ENCODE data around the gene PBXIP1.

Gene PBXIP1

GRCh38 chr1:154902938-154903566 is 52.8 kb downstream of the PBXIP1 start:
- TF ChIP-seq, protein P1, sequence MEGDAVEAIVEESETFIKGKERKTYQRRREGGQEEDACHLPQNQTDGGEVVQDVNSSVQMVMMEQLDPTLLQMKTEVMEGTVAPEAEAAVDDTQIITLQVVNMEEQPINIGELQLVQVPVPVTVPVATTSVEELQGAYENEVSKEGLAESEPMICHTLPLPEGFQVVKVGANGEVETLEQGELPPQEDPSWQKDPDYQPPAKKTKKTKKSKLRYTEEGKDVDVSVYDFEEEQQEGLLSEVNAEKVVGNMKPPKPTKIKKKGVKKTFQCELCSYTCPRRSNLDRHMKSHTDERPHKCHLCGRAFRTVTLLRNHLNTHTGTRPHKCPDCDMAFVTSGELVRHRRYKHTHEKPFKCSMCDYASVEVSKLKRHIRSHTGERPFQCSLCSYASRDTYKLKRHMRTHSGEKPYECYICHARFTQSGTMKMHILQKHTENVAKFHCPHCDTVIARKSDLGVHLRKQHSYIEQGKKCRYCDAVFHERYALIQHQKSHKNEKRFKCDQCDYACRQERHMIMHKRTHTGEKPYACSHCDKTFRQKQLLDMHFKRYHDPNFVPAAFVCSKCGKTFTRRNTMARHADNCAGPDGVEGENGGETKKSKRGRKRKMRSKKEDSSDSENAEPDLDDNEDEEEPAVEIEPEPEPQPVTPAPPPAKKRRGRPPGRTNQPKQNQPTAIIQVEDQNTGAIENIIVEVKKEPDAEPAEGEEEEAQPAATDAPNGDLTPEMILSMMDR (IDR thresholded peaks at IDR 0.05; ENCODE audit: control insufficient read depth, insufficient read depth, low read depth, low read length, missing control alignments): no peak
- no peak overlapping the region for H3K4me3 ChIP-seq (ENCODE audit: control insufficient read depth, low read depth, low read length)
- no peak for DNase-seq (ENCODE audit: low read depth)

DNA sequence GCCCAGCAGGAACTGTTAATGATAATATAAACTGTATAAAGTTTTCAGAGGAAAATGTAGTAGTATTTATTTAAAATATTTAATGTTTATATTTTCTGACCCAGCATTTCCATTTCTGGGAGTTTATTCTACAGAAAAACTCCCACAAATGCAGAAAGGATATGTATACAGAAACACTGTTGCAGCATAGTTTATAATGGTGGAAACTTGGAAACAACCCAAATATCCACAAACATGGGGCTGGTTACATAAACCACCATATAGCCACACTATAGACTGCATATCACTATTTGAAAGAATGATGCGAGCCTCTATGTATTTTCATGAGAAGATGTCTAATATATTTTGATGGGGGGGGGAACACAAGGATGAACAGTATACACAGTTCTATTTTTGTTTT is 54.3 kb downstream of the PBXIP1 start:
- no peak for DNase-seq (ENCODE audit: low read depth)
- no peak overlapping the region for H3K4me3 ChIP-seq (ENCODE audit: control insufficient read depth, low read depth, low read length)
- TF ChIP-seq, protein P1 (IDR thresholded peaks at IDR 0.05; ENCODE audit: control insufficient read depth, insufficient read depth, low read depth, low read length, missing control alignments): no peak

GRCh38 chr1:154899041-154899440 is 56.9 kb downstream of the PBXIP1 start:
- TF ChIP-seq, protein P1 (IDR thresholded peaks at IDR 0.05; ENCODE audit: control insufficient read depth, insufficient read depth, low read depth, low read length, missing control alignments): no peak
- H3K4me3 ChIP-seq (ENCODE audit: control insufficient read depth, low read depth, low read length): no peak overlapping the region
- no peak for DNase-seq (ENCODE audit: low read depth)

DNA sequence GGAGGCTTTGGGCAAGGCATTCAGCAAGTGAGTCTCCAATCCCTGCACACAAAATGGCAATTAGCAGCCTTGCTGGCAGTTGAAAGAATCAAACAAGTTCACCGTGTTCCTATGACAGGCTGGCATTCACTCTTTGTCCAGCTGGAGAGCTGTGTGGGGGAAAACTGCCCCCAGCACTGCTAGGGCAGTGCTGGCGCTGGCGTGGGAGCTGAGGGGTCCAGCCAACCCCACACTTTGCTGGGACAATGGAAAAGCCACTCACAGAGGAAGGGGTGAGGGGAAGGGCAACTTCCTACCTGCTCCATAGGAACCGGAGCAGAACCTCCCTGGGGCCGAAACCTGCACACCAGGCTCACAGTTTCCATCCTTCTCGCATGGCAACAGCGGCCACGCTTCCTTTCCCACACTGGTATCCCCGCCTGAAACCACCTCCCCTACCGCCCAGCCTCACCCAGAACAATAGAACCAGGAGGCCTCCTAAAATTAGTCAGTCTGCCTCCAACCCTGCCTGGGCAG is 59.1 kb downstream of the PBXIP1 start:
- TF ChIP-seq, protein P1 (IDR thresholded peaks at IDR 0.05; ENCODE audit: control insufficient read depth, insufficient read depth, low read depth, low read length, missing control alignments): no peak
- no peak overlapping the region for H3K4me3 ChIP-seq (ENCODE audit: control insufficient read depth, low read depth, low read length)
- DNase-seq (ENCODE audit: low read depth): no peak

- no peak overlapping the region for H3K4me3 ChIP-seq (ENCODE audit: control insufficient read depth, low read depth, low read length)
- TF ChIP-seq, protein P1 (IDR thresholded peaks at IDR 0.05; ENCODE audit: control insufficient read depth, insufficient read depth, low read depth, low read length, missing control alignments): no peak
- DNase-seq (ENCODE audit: low read depth): no peak
These were observed 60.1 kb downstream of the PBXIP1 start for GRCh38 chr1:154895798-154896197.

Data from AG09309 (cell line).